Activated naive CD4-positive, alpha-beta T cell (primary cell): ENCODE results near the gene CSNK2B.
A peak's percentile ranks its signal among the peaks of the same experiment; 100 is the strongest.

Experiments used
- DNase-seq, 4 experiments: peaks; one replicate each; lab custom pipeline; 2025; lab: John Stamatoyannopoulos, UW

Gene CSNK2B

DNA sequence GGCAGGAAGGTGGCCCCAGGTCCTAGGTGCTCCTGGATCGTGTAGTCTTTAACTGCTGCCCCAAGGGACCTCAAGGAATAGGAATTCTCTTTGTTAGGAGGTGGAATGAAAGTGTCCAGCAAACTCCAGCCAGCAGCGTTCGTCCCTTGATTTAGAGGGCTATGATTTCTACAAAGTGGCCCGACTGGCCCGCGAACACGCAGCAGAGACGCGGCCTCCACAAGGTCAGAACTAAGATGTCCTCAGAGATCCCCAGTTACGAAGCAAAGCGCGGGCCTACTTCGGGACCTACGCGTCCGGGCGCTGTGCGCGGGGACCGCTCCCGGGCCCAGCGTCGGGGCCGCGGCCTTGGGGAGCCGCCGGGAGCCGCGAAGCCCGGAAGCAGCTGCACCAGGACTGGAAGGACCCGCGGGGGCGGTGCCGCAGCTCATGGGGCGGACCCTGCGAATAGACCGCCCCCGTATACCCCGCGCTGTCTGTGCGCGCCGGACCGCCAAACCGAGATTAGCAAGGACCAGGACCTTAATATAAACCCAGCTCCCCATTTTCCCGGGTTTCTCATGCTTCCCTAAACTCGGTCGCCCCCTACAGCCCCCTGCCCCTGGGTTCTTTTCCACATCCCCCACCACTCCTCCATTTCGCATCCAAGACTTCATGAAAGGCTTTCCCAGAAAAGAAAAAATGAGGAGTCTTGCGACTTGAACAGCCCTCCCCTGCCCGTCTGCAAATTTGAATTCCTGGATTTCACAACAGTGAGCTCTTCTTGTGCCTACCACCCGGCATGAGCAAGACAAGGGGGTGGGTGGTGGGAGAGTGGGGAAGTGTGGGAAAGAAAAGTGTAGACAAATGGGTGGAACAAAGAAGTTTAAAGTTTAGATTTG lies 5.3 kb upstream of the CSNK2B start, which contains the start of gene C6orf47:
C6orf47 (minus strand) TSS at position 398 of the 881 bp plus-strand sequence. CDS start 831 bp downstream, outside the sequence.
- peak; percentile 13 to 64 (median 25) for DNase-seq

DNA sequence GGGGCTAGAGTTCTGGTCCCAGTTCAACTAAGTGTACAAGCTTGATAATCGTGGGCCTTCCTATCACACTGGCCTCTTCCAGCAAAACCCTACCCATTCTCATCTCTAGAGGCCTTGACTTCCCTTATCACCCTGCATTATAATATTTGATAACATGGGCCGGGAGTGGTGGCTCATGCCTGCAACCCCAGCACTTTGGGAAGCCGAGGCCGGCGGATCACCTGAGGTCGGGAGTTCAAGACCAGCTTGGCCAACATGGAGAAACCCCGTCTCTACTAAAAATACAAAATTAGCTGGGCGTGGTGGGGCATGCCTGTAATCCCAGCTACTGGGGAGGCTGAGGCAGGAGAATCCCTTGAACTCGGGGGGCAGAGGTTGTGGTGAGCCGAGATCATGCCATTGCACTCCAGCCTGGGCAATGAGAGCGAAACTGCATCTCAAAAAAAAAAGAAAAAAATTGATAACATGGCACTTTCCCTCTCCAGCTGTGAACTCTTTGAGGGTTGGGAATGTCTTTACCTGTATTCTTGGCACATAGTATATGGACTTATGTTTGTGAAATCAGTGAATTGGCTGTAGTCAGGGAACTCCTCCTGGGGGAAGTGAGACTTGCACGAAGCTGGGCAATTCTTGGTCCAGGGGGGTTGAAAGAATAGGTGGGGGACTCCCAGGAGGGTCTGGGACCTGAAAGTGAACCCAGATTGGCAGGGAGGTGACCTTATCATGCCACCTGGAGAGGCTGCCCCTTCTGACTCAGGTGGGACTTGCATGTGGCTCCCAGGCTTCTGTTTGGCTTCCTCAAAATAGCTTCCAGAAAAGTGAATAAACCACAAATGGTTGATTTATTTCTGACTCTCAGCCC lies 4.4 kb upstream of the CSNK2B start:
- DNase-seq, result no peak

- DNase-seq, result no peak
Observed at GRCh38 chr6:31662124-31662723, 3.7 kb upstream of the CSNK2B start.

- no peak for DNase-seq
Observed at GRCh38 chr6:31663126-31663960, 2.5 kb upstream of the CSNK2B start.

DNA sequence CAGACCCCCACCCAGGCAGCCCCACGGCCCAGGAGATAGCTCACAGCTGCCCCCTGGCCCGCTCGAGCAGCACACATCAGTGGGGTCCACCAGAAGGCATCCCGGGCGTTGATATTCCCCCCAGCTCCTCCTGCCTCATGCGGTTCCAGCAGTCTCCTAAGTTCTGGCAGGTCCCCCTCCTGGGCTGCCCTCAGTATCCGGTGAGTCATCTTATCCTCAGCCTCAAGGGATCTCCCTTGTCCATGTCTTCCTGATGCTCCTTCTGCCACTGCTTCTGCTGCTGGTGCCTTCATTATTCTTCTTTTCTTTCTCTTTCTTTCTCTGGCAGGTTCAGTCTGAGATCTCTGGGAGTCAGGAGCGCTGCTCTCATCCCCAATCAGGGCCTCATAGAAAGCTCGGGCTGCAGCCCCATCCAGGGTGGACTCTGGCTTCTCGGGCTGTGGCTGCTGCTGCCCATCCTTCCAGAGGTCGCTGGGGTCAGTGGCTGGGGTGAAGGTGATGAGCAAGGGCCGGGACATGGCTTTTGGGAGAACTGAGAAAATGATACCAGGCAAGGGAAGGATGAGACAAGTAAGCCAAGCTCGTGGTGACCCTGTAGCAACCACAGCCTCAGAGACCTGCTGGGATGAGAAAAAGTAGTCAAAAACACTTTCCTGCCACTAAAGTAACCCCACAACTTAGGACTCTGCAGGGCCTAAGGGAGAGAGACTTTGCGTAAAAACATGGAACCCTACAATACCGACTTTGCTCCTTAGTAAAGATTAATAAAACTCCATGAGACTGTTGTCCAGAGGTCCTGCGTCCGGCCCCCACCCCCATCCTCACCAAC lies 1.7 kb upstream of the CSNK2B start:
- DNase-seq, result no peak

DNA sequence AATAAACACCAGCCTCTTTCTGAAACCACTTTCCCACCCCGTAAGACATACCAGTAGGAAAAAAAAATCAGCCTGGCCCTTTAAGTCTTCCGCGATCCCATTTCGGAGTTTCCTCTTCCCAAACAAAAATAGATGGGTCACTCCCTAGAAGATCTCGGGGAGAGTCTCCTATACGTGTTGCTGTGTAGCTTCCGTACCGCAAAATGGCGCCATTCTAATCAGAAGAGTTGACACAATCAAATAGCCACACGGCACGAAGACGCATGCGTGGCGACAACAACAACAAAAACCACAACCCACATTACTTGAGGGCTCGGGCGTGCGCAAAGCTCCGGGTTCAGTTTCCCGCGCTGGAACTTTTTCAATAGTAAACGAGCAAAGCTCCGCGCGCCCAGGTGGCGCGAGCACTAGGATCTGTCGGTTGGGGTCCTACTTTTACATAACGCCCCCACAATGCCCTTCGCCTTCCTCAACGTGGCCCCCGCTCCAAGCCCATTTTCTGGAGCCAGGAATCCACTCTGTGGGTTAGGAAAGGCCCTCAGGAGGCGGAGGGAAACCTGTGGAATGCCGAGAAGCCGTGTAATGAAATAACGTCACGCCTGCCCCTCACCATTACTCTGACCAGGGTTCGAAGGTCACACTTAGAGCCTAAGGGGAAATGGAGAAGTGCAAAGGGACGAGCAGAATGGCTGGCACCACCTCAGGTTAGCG lies 935 bp upstream of the CSNK2B start, which contains the start of gene GPANK1:
GPANK1 (minus strand) TSS at position 208 of the 711 bp plus-strand sequence. CDS start 519 bp downstream, outside the sequence.
- DNase-seq, result peak; percentile 64 to 82 (median 78)

- no peak for DNase-seq
Observed at GRCh38 chr6:31666337-31666965, 571 bp downstream of the CSNK2B start.

- DNase-seq, result no peak
Observed at GRCh38 chr6:31669676-31670075, 3.8 kb downstream of the CSNK2B start, which contains the start of gene LY6G5B. Gene LY6G5B, plus strand, starts transcription at chr6:31669976. Its CDS starts 975 bp downstream, at chr6:31670951.

DNA sequence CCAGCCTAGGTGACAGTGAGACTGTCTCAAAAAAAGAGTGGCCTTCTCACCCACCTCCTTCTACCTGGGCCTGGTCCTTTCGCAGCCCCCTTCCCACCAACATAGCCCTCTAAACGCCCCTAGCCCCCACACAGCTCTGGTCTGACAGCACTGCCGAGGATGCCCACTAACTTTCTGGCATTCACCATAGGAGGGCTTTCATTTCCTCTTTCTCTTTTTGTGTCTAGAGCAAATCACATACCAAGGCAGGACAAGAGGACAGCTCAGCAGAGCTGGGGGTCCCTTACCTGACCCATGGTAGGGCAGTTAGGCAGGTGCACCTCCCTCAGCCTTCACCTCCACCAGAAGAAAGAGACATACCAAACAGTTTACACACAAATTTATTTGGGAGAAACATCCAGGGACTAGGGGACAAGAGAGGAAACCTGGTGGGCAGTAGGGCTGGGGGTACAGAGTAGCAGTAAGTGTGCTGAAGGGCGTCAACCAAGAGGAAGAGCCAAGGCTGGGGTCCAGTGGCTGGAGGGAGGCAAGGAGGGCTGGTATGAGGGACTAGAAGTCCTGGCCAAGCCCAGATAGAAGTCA lies 10.5 kb downstream of the CSNK2B start:
- no peak for DNase-seq

DNA sequence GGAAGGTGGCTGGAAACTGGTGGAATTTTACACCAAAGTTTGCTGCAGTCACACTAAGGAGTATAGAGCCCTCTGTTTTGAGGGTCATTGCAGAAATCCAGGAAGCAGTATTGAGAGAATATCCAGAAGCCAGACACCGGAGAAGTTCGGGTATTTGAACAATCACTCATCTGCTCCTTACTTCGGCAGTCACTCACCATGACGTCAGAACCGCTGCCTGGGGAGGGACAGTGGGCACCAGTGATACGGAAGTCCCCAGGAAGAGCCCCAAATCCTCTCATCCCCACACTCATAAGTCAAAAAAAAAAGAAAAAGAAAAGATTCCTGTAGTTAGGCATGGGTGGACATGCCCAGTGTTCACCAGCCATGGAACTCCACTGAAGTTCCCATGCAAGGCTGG lies 11.0 kb downstream of the CSNK2B start:
- no peak for DNase-seq

DNA sequence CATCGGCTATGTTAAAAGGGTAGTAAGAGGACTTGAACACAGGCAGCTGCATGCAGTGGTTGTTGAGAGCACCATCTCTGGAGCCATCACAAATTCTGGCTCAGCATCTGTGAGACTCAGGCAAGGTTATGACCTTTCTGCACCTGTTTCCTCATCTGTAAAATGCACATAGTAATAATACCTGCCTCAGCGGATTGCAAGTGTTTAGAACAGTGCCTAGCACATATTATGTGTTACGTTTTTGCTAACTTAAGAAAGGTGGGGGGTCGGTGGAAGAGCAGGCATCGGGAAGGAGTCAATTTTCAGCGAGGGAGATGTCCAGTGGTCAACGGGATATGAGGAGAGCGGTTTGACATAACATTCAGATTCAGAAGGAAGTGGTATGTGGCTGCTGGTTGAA lies 12.1 kb downstream of the CSNK2B start:
- no peak for DNase-seq

DNA sequence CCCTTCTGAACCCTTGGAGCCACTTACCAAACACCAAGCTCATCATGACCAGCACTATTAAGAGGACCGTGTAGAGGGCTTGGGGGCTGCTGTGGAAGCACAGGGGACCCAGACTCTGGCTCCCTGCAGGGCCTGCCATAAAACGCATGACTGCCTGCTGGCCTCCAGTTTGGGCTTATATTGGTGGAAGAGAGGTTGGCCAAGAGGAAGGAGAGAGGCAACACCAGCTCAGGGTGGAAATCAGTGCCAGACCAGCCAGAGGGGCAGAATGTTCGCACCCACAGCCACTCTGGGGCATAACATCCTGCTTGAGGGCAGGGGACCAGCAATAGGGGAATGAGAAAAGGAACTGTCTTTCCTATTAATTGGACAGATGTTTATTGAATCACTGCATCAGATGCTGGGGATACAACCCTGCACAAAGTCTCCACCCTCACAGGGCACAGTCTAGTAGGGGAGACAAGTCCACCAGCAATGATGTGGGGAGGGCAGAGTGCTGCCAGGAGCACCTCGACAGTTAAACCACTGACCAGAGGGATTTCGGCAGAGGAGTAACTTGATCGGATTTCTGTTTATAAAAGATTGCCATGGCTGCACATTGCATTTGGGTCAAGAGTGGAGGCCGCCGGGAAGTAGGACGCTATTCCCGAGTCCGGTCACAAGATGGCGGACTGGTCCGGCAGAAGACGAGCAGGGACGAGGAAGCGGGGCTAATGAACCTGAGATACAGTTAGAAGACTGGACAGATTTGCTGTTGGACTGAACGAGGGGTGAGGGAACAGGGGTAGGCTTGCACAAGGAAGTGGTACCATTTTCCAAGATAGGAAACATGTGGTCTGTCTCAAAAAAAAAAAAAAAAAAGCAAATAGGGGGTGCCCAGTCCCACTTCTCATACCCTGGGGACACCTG lies 14.6 kb downstream of the CSNK2B start, which contains the start of gene LY6G5C:
LY6G5C (minus strand) TSS at position 842 of the 909 bp plus-strand sequence; CDS start at position 148, 694 bp downstream.
- DNase-seq, result peak in 3 of 4 experiments; percentile 8 to 54 (median 23)

DNA sequence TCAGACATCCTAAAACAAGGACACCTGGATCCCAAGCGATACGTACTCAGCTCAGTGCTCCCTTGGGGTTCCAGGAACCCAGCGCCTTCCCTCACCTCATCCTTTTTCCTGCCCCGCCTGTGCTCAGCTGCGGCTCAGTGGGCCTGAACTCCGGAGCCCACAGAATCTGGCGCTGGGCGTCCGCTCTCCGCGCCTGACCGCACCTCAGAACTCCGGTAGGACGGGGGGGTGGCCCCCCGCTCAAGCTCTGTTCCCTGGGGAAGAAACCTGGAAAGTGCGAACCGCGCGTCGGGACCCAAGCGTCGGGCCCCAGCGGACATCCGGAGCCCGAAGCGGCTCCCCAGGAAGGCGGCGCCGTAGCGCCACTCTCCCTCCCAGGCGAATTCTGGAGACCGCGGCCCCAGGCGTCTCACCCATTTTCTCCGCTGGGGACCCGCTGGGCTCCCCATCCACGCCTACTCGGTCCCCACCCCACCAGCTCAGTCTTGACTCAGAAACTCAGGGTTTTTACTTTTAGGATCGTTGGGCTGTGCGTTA lies 15.3 kb downstream of the CSNK2B start:
- peak in 2 of 4 experiments; percentile 10 to 24 for DNase-seq

GRCh38 chr6:31683591-31683990 lies 17.7 kb downstream of the CSNK2B start:
- no peak for DNase-seq

DNA sequence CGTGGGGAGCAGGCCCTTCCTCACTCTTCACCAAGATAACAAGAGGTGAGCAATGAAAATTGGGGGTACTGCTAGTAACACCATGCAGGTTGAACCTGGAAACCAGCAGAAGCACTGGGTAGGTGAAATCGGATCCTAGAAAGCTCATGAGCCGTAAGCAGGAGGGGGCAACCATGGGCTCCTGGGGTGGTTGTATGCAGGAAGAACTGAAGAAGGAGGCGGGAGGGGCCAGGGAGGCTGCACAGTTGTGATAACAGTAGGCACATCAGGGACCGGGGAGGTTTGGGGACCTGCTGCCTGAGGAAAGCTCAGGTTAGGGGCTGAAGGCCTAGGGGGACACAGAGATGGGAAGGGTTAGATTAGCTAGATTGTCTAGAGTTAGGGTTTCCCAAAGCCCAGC lies 20.6 kb downstream of the CSNK2B start:
- no peak for DNase-seq

DNA sequence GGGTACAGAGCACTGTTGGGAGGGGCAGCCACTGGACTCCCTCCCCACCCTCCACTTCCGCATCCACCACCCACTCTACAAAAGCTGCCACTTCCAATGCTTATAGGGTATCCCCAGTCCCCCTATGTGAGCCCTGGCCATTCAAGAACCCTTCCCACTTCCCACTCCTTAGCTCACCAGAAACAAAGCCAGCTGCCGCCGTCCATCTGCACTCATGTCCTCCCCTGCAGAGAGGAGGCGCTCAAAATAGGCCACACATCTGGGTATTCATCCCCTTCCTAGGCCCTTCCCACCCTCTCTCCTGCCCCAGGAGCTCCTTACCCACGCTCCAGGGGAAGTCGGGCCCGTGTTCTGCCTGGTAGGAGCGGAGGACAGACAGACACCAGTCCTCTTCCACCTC lies 21.4 kb downstream of the CSNK2B start:
- DNase-seq, result no peak
